B cell (primary cell): Measurements from ENCODE around the gene SCN10A. TPM values are rescaled to one million over a fixed set of nuclear protein-coding genes. Genes with fewer than 3 reads are reported as not detected.

Experiments used
- ATAC-seq: fragments of 200-7000 bp; cut with Tn5 transposase; one replicate; pipeline ENCODE4 v1.10.0; 2021; ENCODE audit warnings: low read depth, mild to moderate bottlenecking, moderate number of reproducible peaks, moderate library complexity
- CTCF ChIA-PET: fragments of 350-600 bp; sonication (Branson Sonifier 250); formaldehyde crosslinking; loops from one replicate; lab custom pipeline; 2021; ENCODE audit warnings: antibody characterized with exemption, inconsistent platforms; lab: Charles Lee
- POLR2A ChIA-PET: fragments of 350-600 bp; sonication (Branson Sonifier 250); formaldehyde crosslinking; loops from one replicate; lab custom pipeline; 2021; ENCODE audit warnings: antibody characterized with exemption; lab: Charles Lee
- DNase-seq: peaks from one replicate; pipeline ENCODE4 v3.0.0; 2013
- H2AFZ ChIP-seq: 2 replicates; pipeline ENCODE4 v1.6.1; 2012; ENCODE audit warnings: mild to moderate bottlenecking, low read depth, low read length; ENCODE audit not compliant: insufficient read depth, poor library complexity, severe bottlenecking
- H3K27ac ChIP-seq, 2 donors: 1 replicate in 1 of 2; 2 replicates in 1 of 2; pipeline ENCODE4 v1.5.1; 2012 to 2013; ENCODE audit warnings: low read length in 2 of 2, mild to moderate bottlenecking in 2 of 2, moderate library complexity in 1 of 2
- H3K27me3 ChIP-seq, 4 experiments: fragments of 200-600 bp in 1 of 4; sonication (generic) in 1 of 4; replicated peaks in 1 of 4; 1 replicate in 2 of 4; 2 replicates in 2 of 4; pipeline versions ENCODE4 v1.6.1 to v1.7.0; 2013 to 2016; ENCODE audit warnings: low read length in 3 of 4, mild to moderate bottlenecking in 2 of 4, mixed read lengths in 1 of 4, moderate library complexity in 1 of 4; ENCODE audit not compliant: insufficient read depth in 4 of 4, control insufficient read depth in 3 of 4; ENCODE audit errors: control extremely low read depth in 1 of 4
- H3K36me3 ChIP-seq, 2 experiments: replicated peaks in 1 of 2; 1 replicate in 1 of 2; 2 replicates in 1 of 2; pipeline versions ENCODE4 v1.6.1 to v1.7.1; 2013; ENCODE audit warnings: low read length in 1 of 2; ENCODE audit not compliant: insufficient read depth in 2 of 2, control insufficient read depth in 1 of 2; ENCODE audit errors: control extremely low read depth in 1 of 2, extremely low read depth in 1 of 2
- H3K4me1 ChIP-seq, 2 donors: fragments of 200-600 bp in 1 of 2; sonication (generic) in 1 of 2; 1 replicate in 1 of 2; 2 replicates in 1 of 2; pipeline versions ENCODE4 v1.5.1 to v1.6.1; 2013 to 2017; ENCODE audit warnings: low read length in 2 of 2; ENCODE audit not compliant: control insufficient read depth in 2 of 2, insufficient read depth in 2 of 2
- H3K4me2 ChIP-seq: replicated peaks from 2 replicates; pipeline ENCODE3; 2012; ENCODE audit warnings: mild to moderate bottlenecking, low read depth, low read length; ENCODE audit not compliant: poor library complexity, severe bottlenecking
- H3K4me3 ChIP-seq, 5 experiments: fragments of 200-600 bp in 1 of 5; sonication (generic) in 1 of 5; 1 replicate in 3 of 5; 2 replicates in 2 of 5; pipeline versions ENCODE4 v1.5.1 to v1.7.0; 2011 to 2016; ENCODE audit warnings: low read length in 4 of 5, mild to moderate bottlenecking in 4 of 5, low read depth in 2 of 5, control low read depth in 1 of 5, moderate library complexity in 1 of 5; ENCODE audit not compliant: insufficient read depth in 1 of 5; ENCODE audit errors: control extremely low read depth in 1 of 5, extremely low read depth in 1 of 5
- H3K79me2 ChIP-seq: fragments of 200-600 bp; sonication (generic); one replicate; pipeline ENCODE4 v1.6.0; 2016; ENCODE audit warnings: low read length; ENCODE audit not compliant: control insufficient read depth, insufficient read depth
- H3K9ac ChIP-seq: fragments of 200-600 bp; sonication (generic); 2 replicates; pipeline ENCODE4 v1.6.1; 2017; ENCODE audit warnings: mild to moderate bottlenecking, low read length, moderate library complexity
- H3K9me3 ChIP-seq, 3 donors: one replicate each; pipeline versions ENCODE4 v1.6.1 to v1.7.1; 2013; ENCODE audit warnings: low read length in 2 of 3; ENCODE audit not compliant: control insufficient read depth in 2 of 3, insufficient read depth in 1 of 3; ENCODE audit errors: control extremely low read depth in 1 of 3
- H4K20me1 ChIP-seq: 2 replicates; pipeline ENCODE4 v1.6.0; 2012; ENCODE audit warnings: mild to moderate bottlenecking, low read length; ENCODE audit not compliant: insufficient read depth, control insufficient read depth, poor library complexity, severe bottlenecking
- H3K27ac Mint-ChIP-seq: one replicate; pipeline ENCODE4 v1.8.0; 2021; ENCODE audit warnings: mixed read lengths
- H3K27me3 Mint-ChIP-seq: one replicate; pipeline ENCODE4 v1.8.0; 2021; ENCODE audit warnings: mixed read lengths
- H3K4me1 Mint-ChIP-seq: one replicate; pipeline ENCODE4 v1.8.0; 2021; ENCODE audit warnings: mixed read lengths
- H3K4me3 Mint-ChIP-seq: one replicate; pipeline ENCODE4 v1.8.0; 2021; ENCODE audit warnings: mixed read lengths
- H3K9me3 Mint-ChIP-seq: one replicate; pipeline ENCODE4 v1.8.0; 2022; ENCODE audit warnings: mixed read lengths; ENCODE audit not compliant: insufficient read depth
- EZH2 ChIP-seq: IDR thresholded peaks from 2 replicates; pipeline ENCODE4 v1.6.1; 2012; ENCODE audit warnings: borderline replicate concordance, low read depth, mild to moderate bottlenecking, moderate library complexity, low read length; ENCODE audit not compliant: insufficient read depth, poor library complexity, severe bottlenecking
- WGBS: methylation state at CpG from one replicate; pipeline ENCODE4 v1.1.5; 2013; ENCODE audit warnings: missing lambda C conversion rate; ENCODE audit not compliant: insufficient coverage; 5-methylcytosine and 5-hydroxymethylcytosine counted together
- intact Hi-C: fragments of 100-400 bp; cut with micrococcal nuclease; formaldehyde crosslinking; loops from one replicate; pipeline ENCODE4 v1.10.0; 2022
- polyA plus RNA-seq: library from polyadenylated mRNA; depleted of rRNA; stranded (reverse); fragments of >200 nt; gene quantifications from 2 replicates; pipeline ENCODE4 v1.2.3, GENCODE V29; 2012
- total RNA-seq, 2 donors: library from RNA; stranded (reverse); fragments of 120-200 nt in 1 of 2; gene quantifications; 1 replicate in 1 of 2; 2 replicates in 1 of 2; pipeline versions ENCODE4 v1.2.3 to v1.2.4, GENCODE V29; 2013 to 2022
- TF ChIP-seq, protein P1 (sequence below): fragments of 200-600 bp; IDR thresholded peaks from one replicate; pipeline ENCODE4 v1.8.0; 2022; ENCODE audit warnings: antibody characterized with exemption, mild to moderate bottlenecking

Gene SCN10A
- total and polyA plus RNA-seq, 2 donors (not counting 1 experiment from before 2014, with no cell fraction given) = not detected

DNA sequence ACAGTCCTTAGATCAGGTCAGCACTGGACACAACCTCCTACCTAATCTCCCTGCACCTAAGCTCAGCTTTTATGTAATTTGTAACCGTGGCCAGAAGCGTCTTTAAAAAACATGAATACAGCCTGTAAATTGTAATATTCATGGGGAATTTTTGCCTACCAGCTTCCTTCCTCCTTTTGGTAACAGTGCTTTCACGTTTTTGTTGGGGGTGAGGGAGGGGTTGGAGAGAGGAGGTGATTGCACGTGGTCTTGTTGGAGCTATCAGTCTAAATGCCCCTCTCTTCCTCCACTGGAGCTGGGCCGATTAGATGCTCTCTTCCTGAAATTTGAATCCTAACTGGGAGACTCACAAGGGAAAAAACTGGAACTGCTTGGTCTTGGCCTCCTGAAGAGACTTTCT is 131.5 kb downstream of the SCN10A start:
- TF ChIP-seq, protein P1, sequence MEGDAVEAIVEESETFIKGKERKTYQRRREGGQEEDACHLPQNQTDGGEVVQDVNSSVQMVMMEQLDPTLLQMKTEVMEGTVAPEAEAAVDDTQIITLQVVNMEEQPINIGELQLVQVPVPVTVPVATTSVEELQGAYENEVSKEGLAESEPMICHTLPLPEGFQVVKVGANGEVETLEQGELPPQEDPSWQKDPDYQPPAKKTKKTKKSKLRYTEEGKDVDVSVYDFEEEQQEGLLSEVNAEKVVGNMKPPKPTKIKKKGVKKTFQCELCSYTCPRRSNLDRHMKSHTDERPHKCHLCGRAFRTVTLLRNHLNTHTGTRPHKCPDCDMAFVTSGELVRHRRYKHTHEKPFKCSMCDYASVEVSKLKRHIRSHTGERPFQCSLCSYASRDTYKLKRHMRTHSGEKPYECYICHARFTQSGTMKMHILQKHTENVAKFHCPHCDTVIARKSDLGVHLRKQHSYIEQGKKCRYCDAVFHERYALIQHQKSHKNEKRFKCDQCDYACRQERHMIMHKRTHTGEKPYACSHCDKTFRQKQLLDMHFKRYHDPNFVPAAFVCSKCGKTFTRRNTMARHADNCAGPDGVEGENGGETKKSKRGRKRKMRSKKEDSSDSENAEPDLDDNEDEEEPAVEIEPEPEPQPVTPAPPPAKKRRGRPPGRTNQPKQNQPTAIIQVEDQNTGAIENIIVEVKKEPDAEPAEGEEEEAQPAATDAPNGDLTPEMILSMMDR = no peak
- no peak for TF ChIP-seq EZH2
- Histone ChIP-seq H3K4me2 (no peak overlapping the region), H3K27ac (no peak overlapping the region), H3K9ac (no peak overlapping the region), H3K27me3 (peaks cover 0 to 10% (median 0%) of the 10 kb centered on the region in 4 experiments), H2AFZ (no peak overlapping the region), H3K36me3 (no peaks in the 10 kb centered on the region), H3K4me1 (no peaks in the 10 kb centered on the region), H3K4me3 (no peak overlapping the region), H3K79me2 (no peaks in the 10 kb centered on the region), H4K20me1 (no peaks in the 10 kb centered on the region), H3K9me3 (peaks cover 0 to 4% (median 0%) of the 10 kb centered on the region in 3 donors)
- ChIA-PET POLR2A (no interaction called here), CTCF (no interaction called here)
- H3K4me3 Mint-ChIP-seq = no peak overlapping the region
- intact Hi-C loops = no loop called here
- H3K4me1 Mint-ChIP-seq = no peaks in the 10 kb centered on the region
- no peaks in the 10 kb centered on the region for H3K27me3 Mint-ChIP-seq
- 0% methylated on average over 1 of the region's 5 CpGs for whole genome bisulfite sequencing
- ATAC-seq (no peak), DNase-seq (no peak)
- no peak overlapping the region for H3K27ac Mint-ChIP-seq
- no peaks in the 10 kb centered on the region for H3K9me3 Mint-ChIP-seq

DNA sequence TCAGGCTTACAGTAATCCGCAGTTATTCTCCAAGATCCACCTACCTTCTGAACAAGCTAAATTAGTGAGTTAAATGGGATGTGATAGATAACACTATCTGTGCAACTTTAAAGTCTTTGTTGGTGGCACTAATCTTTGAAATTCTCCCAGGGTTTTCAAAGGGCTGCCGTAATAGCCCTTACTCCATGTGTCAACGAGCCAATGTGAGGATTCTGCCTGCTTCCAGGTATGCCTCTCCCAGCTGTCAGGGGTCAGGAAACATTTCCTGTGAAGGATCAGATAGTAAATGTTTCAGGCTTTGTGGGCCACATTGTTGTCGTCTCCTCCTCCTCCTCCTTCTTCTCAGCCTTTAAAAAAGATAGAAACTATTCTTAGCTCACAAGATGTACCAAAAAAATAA is 146.3 kb downstream of the SCN10A start:
- Histone ChIP-seq H3K4me3 (no peak overlapping the region), H3K9ac (no peak overlapping the region), H3K9me3 (peaks cover 0 to 1% (median 0%) of the 10 kb centered on the region in 3 donors), H4K20me1 (no peaks in the 10 kb centered on the region), H3K27ac (no peak overlapping the region), H2AFZ (no peak overlapping the region), H3K27me3 (peaks cover 0 to 4% (median 2%) of the 10 kb centered on the region in 4 experiments), H3K4me2 (no peak overlapping the region), H3K79me2 (no peaks in the 10 kb centered on the region), H3K36me3 (no peaks in the 10 kb centered on the region), H3K4me1 (no peaks in the 10 kb centered on the region)
- H3K4me3 Mint-ChIP-seq = no peak overlapping the region
- CTCF ChIA-PET = no interaction called here
- peaks cover 20% of the 10 kb centered on the region for H3K27me3 Mint-ChIP-seq
- DNase-seq = no peak
- 73% methylated on average over 2 of the region's 4 CpGs for WGBS
- no peak for ATAC-seq
- intact Hi-C loops = no loop called here
- no peak for TF ChIP-seq EZH2
- TF ChIP-seq, protein P1 = no peak
- H3K9me3 Mint-ChIP-seq = peaks cover 2% of the 10 kb centered on the region
- POLR2A ChIA-PET = no interaction called here
- H3K4me1 Mint-ChIP-seq = no peaks in the 10 kb centered on the region
- H3K27ac Mint-ChIP-seq = no peak overlapping the region
